Measurements from ENCODE around the gene FGD3.

- TF ChIP-seq POLR2A (IDR thresholded peaks at IDR 0.05) = no peak
- TF ChIP-seq, protein P1, sequence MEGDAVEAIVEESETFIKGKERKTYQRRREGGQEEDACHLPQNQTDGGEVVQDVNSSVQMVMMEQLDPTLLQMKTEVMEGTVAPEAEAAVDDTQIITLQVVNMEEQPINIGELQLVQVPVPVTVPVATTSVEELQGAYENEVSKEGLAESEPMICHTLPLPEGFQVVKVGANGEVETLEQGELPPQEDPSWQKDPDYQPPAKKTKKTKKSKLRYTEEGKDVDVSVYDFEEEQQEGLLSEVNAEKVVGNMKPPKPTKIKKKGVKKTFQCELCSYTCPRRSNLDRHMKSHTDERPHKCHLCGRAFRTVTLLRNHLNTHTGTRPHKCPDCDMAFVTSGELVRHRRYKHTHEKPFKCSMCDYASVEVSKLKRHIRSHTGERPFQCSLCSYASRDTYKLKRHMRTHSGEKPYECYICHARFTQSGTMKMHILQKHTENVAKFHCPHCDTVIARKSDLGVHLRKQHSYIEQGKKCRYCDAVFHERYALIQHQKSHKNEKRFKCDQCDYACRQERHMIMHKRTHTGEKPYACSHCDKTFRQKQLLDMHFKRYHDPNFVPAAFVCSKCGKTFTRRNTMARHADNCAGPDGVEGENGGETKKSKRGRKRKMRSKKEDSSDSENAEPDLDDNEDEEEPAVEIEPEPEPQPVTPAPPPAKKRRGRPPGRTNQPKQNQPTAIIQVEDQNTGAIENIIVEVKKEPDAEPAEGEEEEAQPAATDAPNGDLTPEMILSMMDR (IDR thresholded peaks at IDR 0.05) = no peak
- TF ChIP-seq POLR2AphosphoS5 (IDR thresholded peaks at IDR 0.05) = no peak
Observed at GRCh38 chr9:93033531-93033930, 86.2 kb downstream of the FGD3 start.
